Keratinocyte (primary cell): ENCODE results near the gene NIPA2. TPM values are rescaled to one million over a fixed set of nuclear protein-coding genes. Genes with fewer than 3 reads are reported as not detected.

Experiments used
- DNase-seq: peaks from one replicate; pipeline ENCODE4 v3.0.0-alpha.2; 2011; ENCODE audit warnings: low read depth, missing footprints, low spot score
- FAIRE-seq: peaks from 2 replicates; lab custom pipeline; 2011; peaks lifted over from hg19 to GRCh38; lab: Jason Lieb, UNC
- H2AFZ ChIP-seq: 2 replicates; pipeline ENCODE4 v1.6.0; 2012; ENCODE audit warnings: low read length, control low read depth, inconsistent platforms; ENCODE audit not compliant: control insufficient read depth
- H3K27ac ChIP-seq: 2 replicates; pipeline ENCODE4 v1.5.1; 2011; ENCODE audit warnings: low read length; ENCODE audit not compliant: control insufficient read depth, insufficient read depth
- H3K27me3 ChIP-seq: 3 replicates; pipeline ENCODE4 v1.6.0; 2011; ENCODE audit warnings: low read length; ENCODE audit not compliant: control insufficient read depth, insufficient read depth; ENCODE audit errors: extremely low read depth
- H3K36me3 ChIP-seq, 2 experiments: 2 replicates in 1 of 2; 3 replicates in 1 of 2; pipeline ENCODE4 v1.5.1; 2011; ENCODE audit warnings: low read length in 2 of 2, mild to moderate bottlenecking in 1 of 2; ENCODE audit not compliant: control insufficient read depth in 2 of 2, insufficient read depth in 2 of 2; ENCODE audit errors: extremely low read depth in 1 of 2
- H3K4me1 ChIP-seq: 3 replicates; pipeline ENCODE4 v1.5.1; 2011; ENCODE audit warnings: low read length; ENCODE audit not compliant: control insufficient read depth, insufficient read depth; ENCODE audit errors: extremely low read depth
- H3K4me2 ChIP-seq: 3 replicates; pipeline ENCODE4 v1.6.0; 2011; ENCODE audit warnings: low read depth, low read length; ENCODE audit not compliant: control insufficient read depth, insufficient read depth; ENCODE audit errors: extremely low read depth
- H3K4me3 ChIP-seq, 3 experiments: fragments of 200-600 bp in 1 of 3; sonication (generic) in 1 of 3; 2 replicates in 2 of 3; 3 replicates in 1 of 3; pipeline ENCODE4 v1.5.1; 2011 to 2016; ENCODE audit warnings: low read length in 3 of 3, mild to moderate bottlenecking in 3 of 3, control low read depth in 2 of 3, inconsistent platforms in 1 of 3, low read depth in 1 of 3, mixed read lengths in 1 of 3, mixed run types in 1 of 3, moderate library complexity in 1 of 3; ENCODE audit not compliant: control insufficient read depth in 2 of 3, insufficient read depth in 2 of 3; ENCODE audit errors: extremely low read depth in 1 of 3
- H3K79me2 ChIP-seq: 2 replicates; pipeline ENCODE4 v1.6.0; 2012; ENCODE audit warnings: low read length; ENCODE audit not compliant: control insufficient read depth, insufficient read depth
- H3K9ac ChIP-seq: 3 replicates; pipeline ENCODE4 v1.6.0; 2011; ENCODE audit warnings: low read length; ENCODE audit not compliant: control insufficient read depth, insufficient read depth; ENCODE audit errors: extremely low read depth
- H3K9me1 ChIP-seq: 3 replicates; pipeline ENCODE4 v1.6.0; 2011; ENCODE audit warnings: low read length; ENCODE audit not compliant: control insufficient read depth, insufficient read depth; ENCODE audit errors: extremely low read depth
- H3K9me3 ChIP-seq: 2 replicates; pipeline ENCODE4 v1.5.1; 2012; ENCODE audit warnings: low read depth, low read length; ENCODE audit not compliant: control insufficient read depth
- H4K20me1 ChIP-seq: 3 replicates; pipeline ENCODE4 v1.6.0; 2011; ENCODE audit warnings: low read length; ENCODE audit not compliant: control insufficient read depth, insufficient read depth; ENCODE audit errors: extremely low read depth
- EZH2 ChIP-seq: IDR thresholded peaks from one replicate; pipeline ENCODE4 v1.6.1; 2012; ENCODE audit warnings: inconsistent platforms, mild to moderate bottlenecking, low read length, moderate library complexity
- dilution Hi-C: fragments of 300-500 bp; cut with MboI; formaldehyde crosslinking; loops from one replicate; pipeline ENCODE4 v1.7.0; 2020; ENCODE audit warnings: low sequenced_read_pairs; ENCODE audit not compliant: extremely low pct_ligation_motif_present
- polyA plus RNA-seq, 5 experiments: library from polyadenylated mRNA; depleted of rRNA in 3 of 5; stranded (reverse) in 3 of 5; stranded (forward) in 1 of 5; unstranded in 1 of 5; fragments of >200 nt; gene quantifications; 1 replicate in 1 of 5; 2 replicates in 3 of 5; 3 replicates in 1 of 5; pipeline versions ENCODE4 v1.2.1 to v1.2.3, GENCODE V29; 2011 to 2012; ENCODE audit warnings: missing spikeins in 2 of 5, low read depth in 1 of 5, low replicate concordance in 1 of 5
- TF ChIP-seq, protein P1 (sequence below), 3 experiments: IDR thresholded peaks in 1 of 3; conservative IDR thresholded peaks in 1 of 3; optimal IDR thresholded peaks in 1 of 3; 2 replicates in 2 of 3; 3 replicates in 1 of 3; pipeline versions ENCODE3 to v1.5.1; 2011; ENCODE audit warnings: low read length in 3 of 3, mild to moderate bottlenecking in 3 of 3, moderate library complexity in 2 of 3, control low read depth in 1 of 3, inconsistent platforms in 1 of 3; ENCODE audit not compliant: insufficient read depth in 2 of 3; ENCODE audit errors: extremely low read depth in 1 of 3

NIPA2 gene
- polyA plus RNA-seq, 1 donor (not counting 4 experiments of a cell fraction or from before 2014, with no cell fraction given), result 81.2 TPM

- Histone ChIP-seq H3K79me2 (no peaks in the 10 kb centered on the region), H3K9me3 (no peaks in the 10 kb centered on the region), H3K4me2 (no peak overlapping the region), H3K4me3 (no peak overlapping the region), H3K27ac (no peak overlapping the region), H3K36me3 (peaks cover 8 to 27% of the 10 kb centered on the region in 2 experiments), H3K4me1 (peaks cover 15% of the 10 kb centered on the region), H3K9me1 (no peaks in the 10 kb centered on the region), H4K20me1 (peaks cover 3% of the 10 kb centered on the region), H3K27me3 (no peaks in the 10 kb centered on the region), H2AFZ (no peak overlapping the region), H3K9ac (no peak overlapping the region)
- TF ChIP-seq EZH2, result no peak
- TF ChIP-seq, protein P1, sequence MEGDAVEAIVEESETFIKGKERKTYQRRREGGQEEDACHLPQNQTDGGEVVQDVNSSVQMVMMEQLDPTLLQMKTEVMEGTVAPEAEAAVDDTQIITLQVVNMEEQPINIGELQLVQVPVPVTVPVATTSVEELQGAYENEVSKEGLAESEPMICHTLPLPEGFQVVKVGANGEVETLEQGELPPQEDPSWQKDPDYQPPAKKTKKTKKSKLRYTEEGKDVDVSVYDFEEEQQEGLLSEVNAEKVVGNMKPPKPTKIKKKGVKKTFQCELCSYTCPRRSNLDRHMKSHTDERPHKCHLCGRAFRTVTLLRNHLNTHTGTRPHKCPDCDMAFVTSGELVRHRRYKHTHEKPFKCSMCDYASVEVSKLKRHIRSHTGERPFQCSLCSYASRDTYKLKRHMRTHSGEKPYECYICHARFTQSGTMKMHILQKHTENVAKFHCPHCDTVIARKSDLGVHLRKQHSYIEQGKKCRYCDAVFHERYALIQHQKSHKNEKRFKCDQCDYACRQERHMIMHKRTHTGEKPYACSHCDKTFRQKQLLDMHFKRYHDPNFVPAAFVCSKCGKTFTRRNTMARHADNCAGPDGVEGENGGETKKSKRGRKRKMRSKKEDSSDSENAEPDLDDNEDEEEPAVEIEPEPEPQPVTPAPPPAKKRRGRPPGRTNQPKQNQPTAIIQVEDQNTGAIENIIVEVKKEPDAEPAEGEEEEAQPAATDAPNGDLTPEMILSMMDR (optimal IDR thresholded peaks at IDR 0.05 in 1 of 3, IDR thresholded peaks at IDR 0.05 in 1 of 3, conservative IDR thresholded peaks at IDR 0.05 in 1 of 3; ENCODE audit: extremely low read depth in 1 of 3, insufficient read depth in 2 of 3, low read length in 3 of 3), result no peak
- dilution Hi-C loops, result no loop called here
- FAIRE-seq, result no peak
- DNase-seq, result no peak
These were observed 53.9 kb downstream of the NIPA2 start for GRCh38 chr15:22892333-22892732.

DNA sequence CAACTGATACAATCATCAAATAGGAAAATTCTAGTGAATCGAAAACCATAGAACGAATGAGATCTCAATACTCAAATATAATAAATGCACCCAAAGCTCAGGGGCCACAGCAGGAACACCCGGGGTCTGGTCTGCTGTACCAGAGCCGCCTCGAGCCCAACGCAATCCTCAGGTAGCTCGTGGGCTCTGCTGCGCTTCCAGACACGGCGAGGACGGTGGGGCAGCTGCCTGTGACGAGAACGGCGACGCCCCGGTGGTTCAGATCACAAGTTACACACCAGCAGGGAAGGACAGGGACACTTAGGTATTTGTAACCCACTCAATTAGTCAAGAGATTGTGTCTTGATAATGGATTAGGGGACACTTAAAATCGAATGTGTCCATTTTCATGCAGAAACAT lies 54.6 kb downstream of the NIPA2 start:
- Histone ChIP-seq H3K27ac (no peak overlapping the region), H3K36me3 (peaks cover 6 to 22% of the 10 kb centered on the region in 2 experiments), H3K4me1 (peaks cover 12% of the 10 kb centered on the region), H2AFZ (no peak overlapping the region), H3K79me2 (no peaks in the 10 kb centered on the region), H3K27me3 (no peaks in the 10 kb centered on the region), H3K9ac (no peak overlapping the region), H4K20me1 (peaks cover 3% of the 10 kb centered on the region), H3K9me1 (no peaks in the 10 kb centered on the region), H3K9me3 (no peaks in the 10 kb centered on the region), H3K4me3 (no peak overlapping the region), H3K4me2 (no peak overlapping the region)
- dilution Hi-C loops, result no loop called here
- DNase-seq (no peak), FAIRE-seq (no peak)
- TF ChIP-seq, protein P1 (optimal IDR thresholded peaks at IDR 0.05 in 1 of 3, IDR thresholded peaks at IDR 0.05 in 1 of 3, conservative IDR thresholded peaks at IDR 0.05 in 1 of 3; ENCODE audit: extremely low read depth in 1 of 3, insufficient read depth in 2 of 3, low read length in 3 of 3), result no peak
- no peak for TF ChIP-seq EZH2
